Nephron (organoid): ENCODE results near the gene AMH.

Experiments used
- H3K27ac Mint-ChIP-seq, 3 experiments: 2 replicates each; pipeline ENCODE4 v1.8.0; 2020; ENCODE audit warnings: mixed read lengths in 3 of 3, mild to moderate bottlenecking in 2 of 3, moderate library complexity in 1 of 3
- H3K27me3 Mint-ChIP-seq: 2 replicates; pipeline ENCODE4 v1.8.0; 2021; ENCODE audit warnings: low read depth, mild to moderate bottlenecking, moderate library complexity, mixed read lengths
- H3K36me3 Mint-ChIP-seq: 2 replicates; pipeline ENCODE4 v1.8.0; 2020; ENCODE audit warnings: low read depth, mixed read lengths
- H3K4me1 Mint-ChIP-seq: 2 replicates; pipeline ENCODE4 v1.8.0; 2020; ENCODE audit warnings: mixed read lengths
- H3K4me3 Mint-ChIP-seq, 3 experiments: 2 replicates each; pipeline ENCODE4 v1.8.0; 2020; ENCODE audit warnings: mild to moderate bottlenecking in 3 of 3, mixed read lengths in 3 of 3, moderate library complexity in 2 of 3
- H3K9me3 Mint-ChIP-seq: 2 replicates; pipeline ENCODE4 v1.8.0; 2020; ENCODE audit warnings: mixed read lengths
- TF ChIP-seq, protein P1 (sequence below), 3 experiments: fragments of 200-600 bp; sonication (generic); IDR thresholded peaks; one replicate each; pipeline ENCODE4 v1.5.0; 2021; ENCODE audit warnings: antibody characterized with exemption in 3 of 3; ENCODE audit not compliant: unreplicated experiment in 3 of 3

Gene AMH

GRCh38 chr19:2231621-2232221 is 17.4 kb upstream of the AMH start:
- H3K4me1 Mint-ChIP-seq, result peaks cover 12% of the 10 kb centered on the region
- no peaks in the 10 kb centered on the region for H3K27me3 Mint-ChIP-seq
- peak overlapping the region in 1 of 3 experiments; percentile 17 for H3K4me3 Mint-ChIP-seq
- H3K36me3 Mint-ChIP-seq, result peaks cover 17% of the 10 kb centered on the region
- peak overlapping the region in 2 of 3 experiments; percentile 22 to 55 for H3K27ac Mint-ChIP-seq
- H3K9me3 Mint-ChIP-seq, result no peaks in the 10 kb centered on the region
- TF ChIP-seq, protein P1, sequence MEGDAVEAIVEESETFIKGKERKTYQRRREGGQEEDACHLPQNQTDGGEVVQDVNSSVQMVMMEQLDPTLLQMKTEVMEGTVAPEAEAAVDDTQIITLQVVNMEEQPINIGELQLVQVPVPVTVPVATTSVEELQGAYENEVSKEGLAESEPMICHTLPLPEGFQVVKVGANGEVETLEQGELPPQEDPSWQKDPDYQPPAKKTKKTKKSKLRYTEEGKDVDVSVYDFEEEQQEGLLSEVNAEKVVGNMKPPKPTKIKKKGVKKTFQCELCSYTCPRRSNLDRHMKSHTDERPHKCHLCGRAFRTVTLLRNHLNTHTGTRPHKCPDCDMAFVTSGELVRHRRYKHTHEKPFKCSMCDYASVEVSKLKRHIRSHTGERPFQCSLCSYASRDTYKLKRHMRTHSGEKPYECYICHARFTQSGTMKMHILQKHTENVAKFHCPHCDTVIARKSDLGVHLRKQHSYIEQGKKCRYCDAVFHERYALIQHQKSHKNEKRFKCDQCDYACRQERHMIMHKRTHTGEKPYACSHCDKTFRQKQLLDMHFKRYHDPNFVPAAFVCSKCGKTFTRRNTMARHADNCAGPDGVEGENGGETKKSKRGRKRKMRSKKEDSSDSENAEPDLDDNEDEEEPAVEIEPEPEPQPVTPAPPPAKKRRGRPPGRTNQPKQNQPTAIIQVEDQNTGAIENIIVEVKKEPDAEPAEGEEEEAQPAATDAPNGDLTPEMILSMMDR (IDR thresholded peaks at IDR 0.05; ENCODE audit: unreplicated experiment in 3 of 3), result no peak

GRCh38 chr19:2232286-2233151 is 16.6 kb upstream of the AMH start:
- Mint-ChIP-seq H3K27me3 (no peaks in the 10 kb centered on the region), H3K9me3 (no peaks in the 10 kb centered on the region), H3K27ac (peak overlapping the region in 1 of 3 experiments; percentile 44), H3K4me3 (peak overlapping the region; percentile 41 to 61 (median 54)), H3K4me1 (peaks cover 15% of the 10 kb centered on the region), H3K36me3 (peaks cover 18% of the 10 kb centered on the region)
- TF ChIP-seq, protein P1 (IDR thresholded peaks at IDR 0.05; ENCODE audit: unreplicated experiment in 3 of 3), result no peak

DNA sequence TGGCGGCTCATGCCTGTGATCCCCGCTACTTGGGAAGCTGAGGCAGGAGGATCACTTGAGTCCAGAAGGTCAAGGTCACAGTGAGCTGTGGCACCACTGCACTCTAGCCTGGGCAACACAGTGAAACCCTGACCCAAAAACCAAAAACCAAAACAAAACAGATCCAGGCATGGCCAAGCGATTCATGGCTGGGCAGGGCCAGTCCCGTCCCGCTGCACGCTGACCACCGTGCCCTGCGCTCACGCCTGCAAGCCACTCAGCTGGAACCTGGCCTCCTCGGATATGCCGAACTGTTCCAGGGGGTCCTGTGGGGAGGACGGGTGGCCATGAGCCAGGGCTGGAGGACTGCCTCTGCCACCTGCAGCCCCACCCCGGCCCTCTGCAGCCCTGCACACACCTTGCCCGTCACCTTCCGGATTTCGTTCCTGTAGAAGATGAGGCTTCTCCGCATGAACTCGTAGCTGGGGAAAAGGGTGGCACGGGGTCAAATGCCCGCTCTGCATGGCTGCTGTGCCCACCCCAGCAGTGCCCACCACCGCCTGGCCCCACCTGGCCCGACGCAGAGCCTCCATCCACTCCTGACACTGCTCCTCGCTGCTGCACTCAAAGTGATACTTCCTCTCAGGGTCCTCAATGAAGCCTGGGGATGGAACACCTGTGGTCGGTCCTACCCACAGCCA is 15.4 kb upstream of the AMH start:
- H3K36me3 Mint-ChIP-seq, result peaks cover 20% of the 10 kb centered on the region

GRCh38 chr19:2234996-2235380 is 14.1 kb upstream of the AMH start:
- Mint-ChIP-seq H3K4me3 (peak overlapping the region; percentile 97 to 100 (median 98)), H3K27me3 (no peaks in the 10 kb centered on the region), H3K4me1 (peaks cover 36% of the 10 kb centered on the region), H3K27ac (peak overlapping the region; percentile 89 to 97 (median 94)), H3K36me3 (peaks cover 24% of the 10 kb centered on the region), H3K9me3 (no peaks in the 10 kb centered on the region)
- TF ChIP-seq, protein P1 (IDR thresholded peaks at IDR 0.05; ENCODE audit: unreplicated experiment in 3 of 3), result no peak

More for the DNA sequence above, 15.4 kb upstream of the AMH start:
- Mint-ChIP-seq H3K27ac (peak overlapping the region; percentile 19 to 51 (median 41)), H3K4me1 (peaks cover 26% of the 10 kb centered on the region), H3K4me3 (peak overlapping the region; percentile 97 to 100 (median 98)), H3K27me3 (no peaks in the 10 kb centered on the region), H3K9me3 (no peaks in the 10 kb centered on the region)
- TF ChIP-seq, protein P1 (IDR thresholded peaks at IDR 0.05; ENCODE audit: unreplicated experiment in 3 of 3), result no peak

GRCh38 chr19:2235381-2236063 is 13.6 kb upstream of the AMH start:
- Mint-ChIP-seq H3K9me3 (no peaks in the 10 kb centered on the region), H3K4me1 (peaks cover 42% of the 10 kb centered on the region), H3K27ac (peak overlapping the region; percentile 89 to 97 (median 94)), H3K27me3 (no peaks in the 10 kb centered on the region), H3K36me3 (peaks cover 22% of the 10 kb centered on the region), H3K4me3 (peak overlapping the region; percentile 97 to 100 (median 98))
- TF ChIP-seq, protein P1 (IDR thresholded peaks at IDR 0.05; ENCODE audit: unreplicated experiment in 3 of 3), result no peak
